ENCODE results near the gene FN3KRP. TPM values are rescaled to one million over a fixed set of nuclear protein-coding genes. Genes with fewer than 3 reads are reported as not detected.

FN3KRP gene
- total and polyA plus RNA-seq, 4 donors = 10.1 to 15.5 (median 11.0) TPM

DNA sequence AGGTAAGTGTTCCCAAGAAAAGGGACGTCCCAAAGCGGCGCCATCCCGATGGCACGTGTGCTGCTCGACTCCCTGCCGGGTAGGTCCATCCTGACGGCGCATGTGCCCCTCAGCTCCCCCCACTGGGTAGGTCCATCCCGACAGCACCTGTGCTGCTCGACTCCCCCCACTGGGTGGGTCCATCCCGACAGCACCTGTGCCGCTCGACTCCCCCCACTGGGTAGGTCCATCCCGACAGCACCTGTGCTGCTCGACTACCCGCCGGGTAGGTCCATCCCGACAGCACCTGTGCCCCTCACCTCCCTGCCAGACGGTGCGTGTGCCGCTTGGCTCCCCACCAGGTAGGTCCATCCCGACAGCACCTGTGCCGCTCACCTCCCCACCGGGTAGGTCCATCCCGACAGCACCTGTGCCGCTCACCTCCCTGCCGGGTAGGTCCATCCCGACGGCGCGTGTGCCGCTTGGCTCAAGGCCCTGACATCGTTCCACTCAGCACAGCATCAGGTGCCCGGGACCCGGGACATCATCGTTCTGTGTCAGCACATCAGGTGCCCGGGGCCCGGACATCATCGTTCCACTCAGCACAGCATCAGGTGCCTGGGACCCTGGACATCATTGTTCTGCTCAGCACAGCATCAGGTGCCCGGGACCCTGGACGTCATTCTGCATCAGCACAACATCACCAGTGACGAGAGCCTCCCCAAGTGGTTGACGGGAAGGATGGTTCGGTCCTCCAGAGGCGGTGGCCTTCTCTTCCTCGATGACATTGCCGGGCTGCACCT, 13.2 kb downstream of the FN3KRP start:
- no peaks in the 10 kb centered on the region for H3K4me1 ChIP-seq (ENCODE audit: control insufficient read depth in 4 of 4, insufficient read depth in 4 of 4, low read length in 3 of 4)
- H3K4me3 ChIP-seq (ENCODE audit: low read depth in 1 of 3, low read length in 3 of 3) = no peak overlapping the region
- H3K36me3 ChIP-seq (ENCODE audit: control insufficient read depth in 4 of 4, insufficient read depth in 3 of 4, low read depth in 1 of 4, low read length in 3 of 4) = peaks cover 6 to 25% (median 19%) of the 10 kb centered on the region in 4 donors
- no peak overlapping the region for H3K27ac ChIP-seq (ENCODE audit: low read depth in 1 of 2, low read length in 2 of 2)
- TF ChIP-seq, protein P1, sequence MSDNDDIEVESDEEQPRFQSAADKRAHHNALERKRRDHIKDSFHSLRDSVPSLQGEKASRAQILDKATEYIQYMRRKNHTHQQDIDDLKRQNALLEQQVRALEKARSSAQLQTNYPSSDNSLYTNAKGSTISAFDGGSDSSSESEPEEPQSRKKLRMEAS (IDR thresholded peaks at IDR 0.05) = no peak
- no peak for TF ChIP-seq RXRA (IDR thresholded peaks at IDR 0.05)
- no peak for TF ChIP-seq YY1 (IDR thresholded peaks at IDR 0.05)
- no peak for TF ChIP-seq SP1 (IDR thresholded peaks at IDR 0.05)
- TF ChIP-seq JUND (IDR thresholded peaks at IDR 0.05) = no peak
- TF ChIP-seq TAF1 (conservative IDR thresholded peaks at IDR 0.05) = no peak
- no peak for TF ChIP-seq EGR1 (IDR thresholded peaks at IDR 0.05; ENCODE audit: low read depth in 2 of 2)
- TF ChIP-seq CTCF (IDR thresholded peaks at IDR 0.05; ENCODE audit: low read depth, low read length, missing input control) = no peak
- no peak for TF ChIP-seq FOXA2 (IDR thresholded peaks at IDR 0.05)
- TF ChIP-seq RAD21 (IDR thresholded peaks at IDR 0.05) = no peak
- no peak for TF ChIP-seq FOXA1 (IDR thresholded peaks at IDR 0.05)
- TF ChIP-seq, protein P2, sequence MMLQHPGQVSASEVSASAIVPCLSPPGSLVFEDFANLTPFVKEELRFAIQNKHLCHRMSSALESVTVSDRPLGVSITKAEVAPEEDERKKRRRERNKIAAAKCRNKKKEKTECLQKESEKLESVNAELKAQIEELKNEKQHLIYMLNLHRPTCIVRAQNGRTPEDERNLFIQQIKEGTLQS (IDR thresholded peaks at IDR 0.05) = no peak
- no peak for TF ChIP-seq NR2F2 (IDR thresholded peaks at IDR 0.05)
- TF ChIP-seq, protein P3, sequence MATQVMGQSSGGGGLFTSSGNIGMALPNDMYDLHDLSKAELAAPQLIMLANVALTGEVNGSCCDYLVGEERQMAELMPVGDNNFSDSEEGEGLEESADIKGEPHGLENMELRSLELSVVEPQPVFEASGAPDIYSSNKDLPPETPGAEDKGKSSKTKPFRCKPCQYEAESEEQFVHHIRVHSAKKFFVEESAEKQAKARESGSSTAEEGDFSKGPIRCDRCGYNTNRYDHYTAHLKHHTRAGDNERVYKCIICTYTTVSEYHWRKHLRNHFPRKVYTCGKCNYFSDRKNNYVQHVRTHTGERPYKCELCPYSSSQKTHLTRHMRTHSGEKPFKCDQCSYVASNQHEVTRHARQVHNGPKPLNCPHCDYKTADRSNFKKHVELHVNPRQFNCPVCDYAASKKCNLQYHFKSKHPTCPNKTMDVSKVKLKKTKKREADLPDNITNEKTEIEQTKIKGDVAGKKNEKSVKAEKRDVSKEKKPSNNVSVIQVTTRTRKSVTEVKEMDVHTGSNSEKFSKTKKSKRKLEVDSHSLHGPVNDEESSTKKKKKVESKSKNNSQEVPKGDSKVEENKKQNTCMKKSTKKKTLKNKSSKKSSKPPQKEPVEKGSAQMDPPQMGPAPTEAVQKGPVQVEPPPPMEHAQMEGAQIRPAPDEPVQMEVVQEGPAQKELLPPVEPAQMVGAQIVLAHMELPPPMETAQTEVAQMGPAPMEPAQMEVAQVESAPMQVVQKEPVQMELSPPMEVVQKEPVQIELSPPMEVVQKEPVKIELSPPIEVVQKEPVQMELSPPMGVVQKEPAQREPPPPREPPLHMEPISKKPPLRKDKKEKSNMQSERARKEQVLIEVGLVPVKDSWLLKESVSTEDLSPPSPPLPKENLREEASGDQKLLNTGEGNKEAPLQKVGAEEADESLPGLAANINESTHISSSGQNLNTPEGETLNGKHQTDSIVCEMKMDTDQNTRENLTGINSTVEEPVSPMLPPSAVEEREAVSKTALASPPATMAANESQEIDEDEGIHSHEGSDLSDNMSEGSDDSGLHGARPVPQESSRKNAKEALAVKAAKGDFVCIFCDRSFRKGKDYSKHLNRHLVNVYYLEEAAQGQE (IDR thresholded peaks at IDR 0.05) = no peak
- TF ChIP-seq HNF4A (conservative IDR thresholded peaks at IDR 0.05) = no peak
- no peak for TF ChIP-seq HNF4G (IDR thresholded peaks at IDR 0.05)
- TF ChIP-seq GABPA (IDR thresholded peaks at IDR 0.05 in 1 of 2, conservative IDR thresholded peaks at IDR 0.05 in 1 of 2) = no peak
- no peaks in the 10 kb centered on the region for H3K27me3 ChIP-seq (ENCODE audit: control insufficient read depth in 4 of 4, insufficient read depth in 4 of 4, low read length in 3 of 4)
- no peak for DNase-seq (ENCODE audit: low spot score)
- 91% methylated on average over 48 of the region's 48 CpGs for WGBS
- no peak overlapping the region for H3K9ac ChIP-seq (ENCODE audit: low read depth in 1 of 2, low read length in 2 of 2)
- H3K9me3 ChIP-seq (ENCODE audit: control insufficient read depth in 4 of 4, low read length in 3 of 4) = peaks cover 0 to 1% (median 0%) of the 10 kb centered on the region in 4 donors

Measured in liver (tissue), 9 donors.